HepG2 (cell line): ENCODE results near the gene SLC38A3. TPM values are rescaled to one million over a fixed set of nuclear protein-coding genes. Genes with fewer than 3 reads are reported as not detected.
A peak's percentile ranks its signal among the peaks of the same experiment; 100 is the strongest.

Experiments
- ELK4 ChIP-seq: sonication (generic); formaldehyde crosslinking; IDR thresholded peaks from 2 replicates; pipeline ENCODE4 v1.9.0; 2021; ENCODE audit warnings: missing genetic modification reagents, borderline replicate concordance
- FOXA3 ChIP-seq: IDR thresholded peaks from 2 replicates; pipeline ENCODE4 v1.6.1; 2016; ENCODE audit warnings: missing genetic modification reagents, missing compliant biosample characterization
- HIC2 ChIP-seq: sonication (generic); formaldehyde crosslinking; IDR thresholded peaks from 2 replicates; pipeline ENCODE4 v1.9.0; 2022; ENCODE audit warnings: low read depth, missing genetic modification reagents
- JUND ChIP-seq: sonication (generic); formaldehyde crosslinking; IDR thresholded peaks from 2 replicates; pipeline ENCODE4 v1.8.0; 2022; ENCODE audit warnings: mild to moderate bottlenecking, missing genetic modification reagents
- NFIB ChIP-seq: sonication (generic); formaldehyde crosslinking; IDR thresholded peaks from 2 replicates; pipeline ENCODE4 v1.9.0; 2021; ENCODE audit warnings: missing genetic modification reagents, mild to moderate bottlenecking, borderline replicate concordance
- SNRNP70 ChIP-seq: fragments of 200-400 bp; formaldehyde crosslinking; IDR thresholded peaks from 2 replicates; pipeline ENCODE4 v1.6.1; 2017; ENCODE audit warnings: mild to moderate bottlenecking, low read depth, low read length, moderate library complexity
- SOX13 ChIP-seq, 3 experiments: fragments of 450-650 bp in 1 of 3; sonication (generic) in 1 of 3; formaldehyde crosslinking in 1 of 3; IDR thresholded peaks in 2 of 3; conservative IDR thresholded peaks in 1 of 3; 2 replicates each; pipeline versions ENCODE4 v1.5.0 to v1.6.1; 2016 to 2020; ENCODE audit warnings: antibody characterized with exemption in 1 of 3, mild to moderate bottlenecking in 1 of 3, missing compliant biosample characterization in 1 of 3, missing genetic modification reagents in 1 of 3, moderate library complexity in 1 of 3
- TOE1 ChIP-seq: sonication (generic); formaldehyde crosslinking; IDR thresholded peaks from 2 replicates; pipeline ENCODE4 v1.4.0; 2020; ENCODE audit warnings: mild to moderate bottlenecking, missing genetic modification reagents
- ZBTB4 ChIP-seq: sonication (generic); formaldehyde crosslinking; IDR thresholded peaks from 2 replicates; pipeline ENCODE4 v1.4.0; 2020; ENCODE audit warnings: missing genetic modification reagents, mild to moderate bottlenecking, borderline replicate concordance
- ZNF142 ChIP-seq: sonication (generic); formaldehyde crosslinking; IDR thresholded peaks from 2 replicates; pipeline ENCODE4 v1.4.0; 2020; ENCODE audit warnings: missing genetic modification reagents
- ZNF782 ChIP-seq: sonication (generic); formaldehyde crosslinking; IDR thresholded peaks from 2 replicates; pipeline ENCODE4 v1.4.0; 2020; ENCODE audit warnings: missing genetic modification reagents, mild to moderate bottlenecking, borderline replicate concordance
- polyA plus RNA-seq, 8 experiments: library from polyadenylated mRNA; depleted of rRNA in 3 of 8; stranded (reverse) in 7 of 8; unstranded in 1 of 8; fragments of >200 nt; fragmentation: Illumina TruSeq in 4 of 8; extraction: Trizol in 4 of 8; gene quantifications; 2 replicates each; pipeline versions ENCODE4 v1.2.1 to v1.2.3, GENCODE V29; 2011 to 2016; ENCODE audit warnings: low read depth in 4 of 8, missing spikeins in 1 of 8, mixed read lengths in 1 of 8; ENCODE audit not compliant: insufficient read depth in 1 of 8
- total RNA-seq, 5 experiments: library from RNA; depleted of rRNA; stranded (reverse); fragments of >200 nt; fragmentation: Illumina TruSeq; extraction: Trizol; gene quantifications; 2 replicates each; pipeline ENCODE4 v1.2.3, GENCODE V29; 2016; ENCODE audit warnings: low read depth in 1 of 5

The SLC38A3 gene
- total and polyA plus RNA-seq, 2 of the 13 experiments (the other 11 are each of a cell fraction or from before 2014, with no cell fraction given): 29.8 to 164 TPM

- TF ChIP-seq NFIB (no peak), SNRNP70 (no peak), ELK4 (CRISPR knock-in tag) (no peak), HIC2 (CRISPR knock-in tag) (peak; percentile 99), ZBTB4 (peak; percentile 98), JUND (CRISPR knock-in tag) (peak; percentile 91), ZNF142 (CRISPR knock-in tag) (no peak), FOXA3 (peak; percentile 95), ZNF782 (CRISPR knock-in tag) (no peak; the same call in 1 of the 2 replicates), SOX13 (IDR thresholded peaks at IDR 0.05) (peak; percentile 82), SOX13 (CRISPR knock-in tag; conservative IDR thresholded peaks at IDR 0.05 in 1 of 2, IDR thresholded peaks at IDR 0.05 in 1 of 2) (peak in 1 of 2 experiments; percentile 96; a peak in 2 of 4 replicates), TOE1 (CRISPR knock-in tag) (no peak)
Observed at GRCh38 chr3:50171540-50172301, 33.4 kb upstream of the SLC38A3 start (continued).
